ENCODE data around the gene TEAD3.

Gene TEAD3

DNA sequence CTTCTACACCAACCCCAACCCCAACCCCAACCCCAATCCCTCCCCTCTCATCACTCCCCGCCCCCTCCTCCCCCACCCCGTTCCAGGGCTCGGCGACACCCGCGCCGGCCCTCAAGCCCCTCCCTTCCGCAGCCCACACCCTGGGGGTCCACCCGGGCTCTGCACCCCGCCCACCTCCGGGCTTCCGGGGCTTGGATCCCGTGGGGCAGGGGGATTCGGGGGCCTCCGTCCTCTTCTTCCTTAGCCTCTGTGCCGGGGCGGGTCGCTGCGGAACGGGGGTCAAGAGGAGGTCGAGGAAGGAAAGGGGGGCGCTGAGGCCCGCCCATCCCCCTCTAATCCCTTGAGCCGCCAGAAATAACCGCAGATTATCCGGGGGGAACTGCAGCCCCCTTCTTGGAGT lies 15.1 kb upstream of the TEAD3 start:
- no peak for DNase-seq

GRCh38 chr6:35511562-35511941 lies 14.7 kb upstream of the TEAD3 start:
- DNase-seq = no peak

- DNase-seq = no peak
These were observed 14.2 kb upstream of the TEAD3 start for GRCh38 chr6:35510916-35511561.

GRCh38 chr6:35508542-35508941 lies 11.7 kb upstream of the TEAD3 start:
- DNase-seq = no peak

DNA sequence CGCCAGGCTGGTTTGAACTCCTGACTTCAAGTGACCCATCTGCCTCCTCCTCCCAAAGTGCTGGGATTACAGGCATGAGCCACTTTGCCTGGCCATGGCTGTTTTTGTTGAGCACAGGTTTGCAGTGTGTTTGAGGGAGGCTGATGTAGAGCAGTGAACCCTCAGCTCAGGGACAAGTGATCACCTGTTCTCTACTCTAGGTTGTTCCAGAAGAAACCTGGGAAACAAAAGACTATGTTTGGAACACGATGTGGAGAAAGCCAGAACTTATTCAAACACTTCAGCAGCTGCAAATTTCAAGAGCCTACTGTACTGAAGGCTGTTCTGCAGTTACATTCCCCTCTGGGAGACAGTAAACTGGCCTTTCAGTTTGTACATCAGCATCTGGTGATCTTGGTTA lies 11.1 kb upstream of the TEAD3 start:
- no peak for DNase-seq

DNA sequence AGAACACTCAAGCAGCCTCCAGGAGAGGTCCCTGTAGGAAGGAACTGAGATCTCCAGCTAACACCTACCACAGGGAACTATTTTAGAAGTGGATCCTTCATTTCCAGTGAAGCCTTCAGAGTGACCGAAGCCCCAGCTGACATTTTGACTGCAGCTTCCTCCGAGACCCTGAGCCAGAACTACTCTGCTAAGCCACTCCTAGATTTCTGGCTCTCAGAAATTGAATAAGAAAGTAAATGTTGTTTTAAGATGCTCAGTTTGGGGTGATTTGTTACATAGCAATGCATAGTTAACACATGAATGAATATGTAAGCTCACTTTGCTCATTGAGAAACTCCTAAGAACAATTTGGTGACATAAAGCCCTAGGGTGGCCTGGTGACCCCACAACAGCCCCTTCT lies 10.3 kb upstream of the TEAD3 start:
- DNase-seq = no peak

GRCh38 chr6:35506536-35506935 lies 9.7 kb upstream of the TEAD3 start:
- DNase-seq = no peak

GRCh38 chr6:35505999-35506412 lies 9.1 kb upstream of the TEAD3 start:
- no peak for DNase-seq

- DNase-seq = no peak
These were observed 6.7 kb upstream of the TEAD3 start for GRCh38 chr6:35503534-35503933.

DNA sequence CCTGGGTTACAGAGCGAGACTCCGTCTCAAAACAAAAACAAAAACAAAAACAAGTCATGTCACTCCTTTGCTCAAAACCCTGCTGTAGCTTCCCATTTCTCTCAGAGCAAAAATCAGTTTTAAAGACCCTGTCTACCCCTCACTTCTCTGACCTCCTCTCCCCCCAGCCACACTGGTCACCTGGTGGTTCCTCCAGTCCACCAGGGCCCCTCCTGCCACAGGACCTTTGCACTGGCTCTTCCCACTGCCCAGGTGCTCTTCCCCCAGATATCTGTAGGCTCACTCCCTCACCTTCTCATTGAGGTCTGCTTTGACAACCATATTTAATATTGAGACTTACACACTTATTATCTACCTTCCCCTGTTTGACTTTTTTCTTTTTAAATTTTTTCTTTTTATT lies 4.9 kb upstream of the TEAD3 start:
- DNase-seq = no peak

DNA sequence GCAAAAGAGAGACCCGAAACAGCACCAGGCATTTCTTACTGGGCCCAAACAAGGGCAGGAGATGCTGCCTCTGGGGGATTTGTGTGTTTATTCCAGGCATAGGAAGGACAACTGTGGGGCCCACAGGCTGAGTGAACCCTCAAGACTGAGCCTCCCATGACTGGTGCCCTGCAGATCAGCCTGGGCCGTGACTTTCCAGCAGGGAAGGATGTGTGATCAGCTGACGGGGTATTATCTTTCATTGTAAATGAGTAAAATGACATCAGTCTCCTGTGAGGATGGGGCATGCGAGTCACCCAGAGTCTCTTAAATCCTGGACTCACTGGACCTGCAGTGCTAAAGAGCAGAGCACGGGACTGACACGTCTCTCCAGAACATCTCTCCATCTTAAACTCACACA lies 3.9 kb upstream of the TEAD3 start:
- DNase-seq = no peak

DNA sequence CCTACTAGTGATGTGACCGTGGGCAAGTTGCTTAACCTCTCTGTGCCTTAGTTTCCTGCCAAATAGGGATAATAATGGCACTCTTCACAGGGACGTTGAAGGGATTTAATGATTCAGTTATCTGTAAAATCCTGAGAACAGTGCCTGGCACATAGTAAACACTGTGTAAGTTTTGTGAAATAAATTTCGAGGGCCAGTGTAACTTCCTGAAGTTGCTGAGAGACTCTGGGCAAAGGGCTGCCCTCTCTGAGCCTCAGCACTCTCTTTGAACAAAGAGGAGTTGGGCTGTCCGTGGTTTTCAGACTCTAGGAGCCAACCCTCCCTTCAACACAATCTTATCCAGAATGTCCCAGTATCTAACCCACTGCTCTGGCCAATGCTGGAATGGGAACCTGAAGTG lies 2.5 kb upstream of the TEAD3 start:
- no peak for DNase-seq

- no peak for DNase-seq
These were observed 1.7 kb upstream of the TEAD3 start for GRCh38 chr6:35498422-35499067.

GRCh38 chr6:35497571-35498421 lies 917 bp upstream of the TEAD3 start:
- DNase-seq = no peak

DNA sequence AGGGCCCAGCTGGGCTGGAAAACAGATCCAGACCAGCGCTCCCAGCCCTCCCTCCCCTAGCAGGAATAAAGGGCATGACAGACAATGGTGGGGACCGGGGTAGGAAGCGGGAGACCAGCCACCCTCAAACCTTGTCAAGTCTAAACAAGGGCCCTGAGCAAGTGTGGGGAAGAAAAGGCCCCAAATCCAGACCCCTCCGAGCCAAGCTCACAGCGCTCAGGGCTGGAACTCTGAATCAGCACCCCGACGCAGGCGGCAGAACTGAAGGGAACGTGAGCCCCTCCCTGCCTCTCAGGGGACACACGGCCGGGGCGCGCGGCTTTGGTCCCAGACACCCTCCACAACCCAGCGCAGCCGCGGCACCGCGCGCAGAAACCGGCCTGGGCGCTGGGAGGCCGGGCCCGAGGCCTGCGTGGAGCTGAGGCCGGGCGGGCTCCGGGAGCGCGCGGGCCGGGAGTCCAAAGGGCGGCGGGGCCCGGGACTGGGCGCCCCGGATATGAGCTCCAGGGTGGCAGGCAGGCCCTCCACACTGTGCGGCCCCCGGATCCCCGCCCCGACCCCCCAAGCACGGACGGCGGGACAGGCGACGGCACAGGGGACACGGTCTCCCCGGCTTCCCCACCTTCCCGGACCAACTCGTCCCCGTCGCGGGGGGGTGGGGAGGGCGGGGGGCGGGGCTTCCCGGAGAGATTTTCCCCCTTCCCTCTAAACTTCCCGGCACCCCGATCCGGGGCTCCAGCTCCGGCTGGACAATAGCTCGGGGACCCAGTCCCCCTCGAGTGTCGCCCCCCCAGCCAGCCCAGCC lies 641 bp downstream of the TEAD3 start:
- no peak for DNase-seq

- DNase-seq = no peak
These were observed 1.4 kb downstream of the TEAD3 start for GRCh38 chr6:35495258-35496035.

DNA sequence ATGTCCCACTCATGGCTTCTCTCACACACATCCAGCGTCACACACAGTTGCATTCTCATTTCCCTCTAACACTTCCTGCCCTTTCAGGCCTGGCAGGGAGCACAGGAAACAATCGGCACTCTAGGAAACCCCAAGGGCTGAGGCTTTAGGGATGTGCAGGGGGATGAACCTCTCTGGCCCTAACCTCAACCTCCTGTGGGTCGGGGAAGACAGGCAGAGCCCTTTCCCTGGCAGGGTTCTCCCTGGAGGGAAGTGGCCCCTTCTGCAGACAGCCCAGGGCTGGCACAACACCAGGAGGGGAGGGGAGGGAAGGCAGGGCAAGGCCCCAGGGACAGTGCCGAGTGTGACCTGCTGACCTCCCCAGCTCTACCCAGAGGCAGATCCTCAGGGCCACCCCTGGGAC lies 2.7 kb downstream of the TEAD3 start:
- no peak for DNase-seq

- no peak for DNase-seq
These were observed 3.4 kb downstream of the TEAD3 start for GRCh38 chr6:35493307-35493983.

DNA sequence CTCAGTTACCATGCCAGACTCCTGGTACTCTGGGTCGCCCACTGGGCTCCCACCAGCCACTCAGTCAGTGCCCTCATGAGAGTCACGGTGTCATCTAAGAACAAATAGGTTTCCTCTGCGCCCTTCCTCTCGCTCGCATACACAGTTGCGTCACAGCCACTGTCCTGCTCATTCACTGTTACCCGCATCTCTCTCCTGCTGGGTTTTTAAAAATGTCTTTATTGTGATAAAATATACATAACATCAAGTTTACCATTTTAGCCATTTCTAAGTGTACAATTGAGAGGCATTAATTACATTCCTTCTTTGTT lies 4.0 kb downstream of the TEAD3 start:
- DNase-seq = no peak

DNA sequence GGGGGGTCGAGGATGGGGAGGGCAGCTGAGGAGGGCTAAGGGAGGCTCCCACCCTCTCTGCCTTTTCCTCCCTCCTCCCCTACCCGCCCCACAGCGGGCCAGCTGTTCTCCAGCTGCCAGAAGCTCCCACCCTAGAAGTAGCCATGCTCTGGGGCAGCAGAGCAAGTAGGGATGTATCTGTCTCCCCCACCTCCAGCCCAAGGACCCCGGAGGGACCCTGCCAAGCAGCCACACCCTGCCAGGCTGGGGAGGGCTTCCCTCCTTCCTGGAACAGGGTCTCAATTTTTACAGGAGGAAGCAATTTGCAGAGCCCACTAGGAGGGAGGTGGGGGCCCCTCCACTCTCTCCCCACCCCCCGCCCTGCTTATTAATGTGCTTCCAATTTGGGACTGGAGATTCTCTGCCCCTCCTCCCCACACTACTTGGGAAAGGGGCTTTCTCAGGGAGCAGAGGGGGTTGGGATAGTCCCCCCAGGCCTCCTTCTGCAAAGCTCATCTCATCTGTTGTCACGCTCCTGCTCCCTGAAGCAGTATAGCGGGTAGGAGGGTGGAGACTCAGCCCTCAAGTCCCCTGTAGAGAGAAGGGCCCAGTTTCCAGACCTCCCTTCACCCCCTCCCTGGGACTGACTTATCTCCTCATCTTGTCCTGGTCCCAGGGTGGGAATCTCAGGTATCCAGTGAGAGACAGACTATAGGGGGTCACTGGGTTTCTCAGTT lies 4.5 kb downstream of the TEAD3 start:
- no peak for DNase-seq

- DNase-seq = no peak
These were observed 5.2 kb downstream of the TEAD3 start for GRCh38 chr6:35491558-35492257.
